ENCODE measurements around the gene FILIP1L.

DNA sequence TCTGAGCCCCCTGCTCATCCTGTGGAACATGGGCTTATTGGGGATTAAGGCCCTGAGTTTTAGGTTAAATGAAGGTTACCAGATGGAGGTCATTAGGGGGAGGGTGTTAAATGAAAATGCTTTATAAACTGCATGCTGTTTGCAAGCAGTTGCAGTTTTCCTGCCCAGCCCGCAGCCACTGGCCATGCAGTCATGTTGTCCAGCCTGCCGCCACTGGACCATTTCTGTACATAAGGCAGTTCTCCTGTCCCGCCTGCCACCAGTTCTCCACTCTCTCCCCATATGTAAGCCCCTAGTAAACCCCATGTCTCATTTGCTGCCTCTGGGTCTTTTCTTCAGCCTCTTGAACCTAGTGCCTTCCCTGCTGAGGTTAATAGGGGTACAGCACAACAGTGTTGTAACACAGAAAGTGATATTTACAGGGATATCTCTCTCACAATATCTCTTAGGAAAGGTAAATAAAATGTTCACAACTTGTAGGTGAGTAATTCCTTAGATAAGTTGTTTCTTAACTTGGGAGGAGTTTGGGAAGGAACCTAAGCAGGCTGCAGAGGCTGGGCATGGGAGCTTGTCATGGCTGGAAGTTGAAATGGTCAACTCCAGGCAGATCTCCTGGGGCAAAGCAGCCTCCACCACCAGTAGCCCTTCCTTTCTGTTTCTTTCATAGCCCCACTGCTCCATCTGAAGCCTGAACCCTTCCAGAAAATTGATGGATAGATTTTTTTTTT lies 148.5 kb downstream of the FILIP1L start:
- TF ChIP-seq ISL1 (CRISPR knock-in tag; IDR thresholded peaks at IDR 0.05) (no peak), ZNF70 (CRISPR knock-in tag; IDR thresholded peaks at IDR 0.05) (no peak), ZNF565 (CRISPR knock-in tag; conservative IDR thresholded peaks at IDR 0.05; ENCODE audit: low read depth) (no peak), ZNF8 (CRISPR knock-in tag; IDR thresholded peaks at IDR 0.05) (no peak)
